Measurements from ENCODE around the gene VTI1B.
A peak's percentile ranks its signal among the peaks of the same experiment; 100 is the strongest.
"Not testable (repeated sequence)": the region's sequence is repeated elsewhere in the genome, so short reads cannot be mapped to it uniquely, and the experiment has no call there.

The VTI1B gene, protein sequence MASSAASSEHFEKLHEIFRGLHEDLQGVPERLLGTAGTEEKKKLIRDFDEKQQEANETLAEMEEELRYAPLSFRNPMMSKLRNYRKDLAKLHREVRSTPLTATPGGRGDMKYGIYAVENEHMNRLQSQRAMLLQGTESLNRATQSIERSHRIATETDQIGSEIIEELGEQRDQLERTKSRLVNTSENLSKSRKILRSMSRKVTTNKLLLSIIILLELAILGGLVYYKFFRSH

DNA sequence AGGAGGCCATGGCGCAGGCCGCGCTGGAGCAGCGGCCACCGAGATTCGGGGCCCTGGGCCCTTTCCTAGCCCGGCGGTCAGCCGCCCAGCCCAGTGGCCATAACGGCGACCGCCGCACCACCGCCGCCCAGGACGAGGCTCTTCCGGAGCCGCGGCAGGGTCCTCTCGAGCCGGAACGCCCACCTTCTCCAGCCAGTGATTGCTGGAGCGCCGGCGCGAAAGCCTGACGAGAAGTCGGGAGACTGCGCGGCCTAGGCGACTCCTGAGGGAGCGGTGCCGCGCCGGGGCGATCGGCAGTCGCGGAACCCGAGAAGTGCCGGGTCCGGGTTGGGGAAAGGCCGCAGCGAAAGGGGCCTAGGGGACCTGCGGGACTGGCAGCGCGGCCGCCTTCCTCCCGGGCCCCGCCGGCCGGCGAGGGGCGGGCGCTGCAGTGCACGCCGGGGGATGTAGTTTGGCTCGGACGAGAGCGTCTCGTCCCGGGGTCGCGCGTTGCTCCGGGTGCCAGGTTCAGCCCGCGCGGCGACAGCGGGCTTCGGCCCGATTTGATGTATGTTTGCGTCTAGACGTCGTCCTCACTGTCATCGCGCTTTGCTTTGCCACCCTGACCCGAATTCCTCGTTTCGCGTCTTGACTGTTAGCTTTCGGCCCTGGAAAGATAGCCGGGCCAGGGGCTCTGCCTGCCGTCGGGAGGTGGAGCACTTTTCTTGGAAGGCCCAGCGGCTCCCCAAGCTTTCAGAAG lies at the start of gene VTI1B:
TSS of gene VTI1B (minus strand) at position 153 of the 739 bp plus-strand sequence. CDS start at position 10, 143 bp downstream.
- DNase-seq (ENCODE audit: low read depth) = peak; percentile 74

DNA sequence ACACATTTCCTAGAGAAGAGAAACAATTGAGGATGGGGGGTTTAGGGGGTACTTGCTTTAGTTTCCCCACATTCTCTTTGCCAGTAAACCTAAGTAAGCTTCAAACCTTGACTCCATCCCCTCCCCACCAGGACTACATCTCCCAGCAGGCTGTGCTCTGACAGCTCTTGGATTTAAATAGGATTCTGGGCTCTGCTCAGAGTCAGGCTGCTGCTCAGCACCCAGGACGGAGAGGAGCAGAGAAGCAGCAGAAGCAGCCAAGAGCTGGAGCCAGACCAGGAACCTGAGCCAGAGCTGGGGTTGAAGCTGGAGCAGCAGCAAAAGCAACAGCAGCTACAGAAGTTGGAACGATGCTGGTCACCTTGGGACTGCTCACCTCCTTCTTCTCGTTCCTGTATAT lies 47.9 kb upstream of the VTI1B start:
- peak; percentile 35 for DNase-seq (ENCODE audit: low read depth)

GRCh38 chr14:67721875-67722274 lies 47.4 kb upstream of the VTI1B start:
- no peak for DNase-seq (ENCODE audit: low read depth)

- DNase-seq (ENCODE audit: low read depth) = no peak
These were observed 45.4 kb upstream of the VTI1B start for GRCh38 chr14:67719866-67720265.

- DNase-seq (ENCODE audit: low read depth) = not testable (repeated sequence)
These were observed 45.0 kb upstream of the VTI1B start for GRCh38 chr14:67719385-67719784.

DNA sequence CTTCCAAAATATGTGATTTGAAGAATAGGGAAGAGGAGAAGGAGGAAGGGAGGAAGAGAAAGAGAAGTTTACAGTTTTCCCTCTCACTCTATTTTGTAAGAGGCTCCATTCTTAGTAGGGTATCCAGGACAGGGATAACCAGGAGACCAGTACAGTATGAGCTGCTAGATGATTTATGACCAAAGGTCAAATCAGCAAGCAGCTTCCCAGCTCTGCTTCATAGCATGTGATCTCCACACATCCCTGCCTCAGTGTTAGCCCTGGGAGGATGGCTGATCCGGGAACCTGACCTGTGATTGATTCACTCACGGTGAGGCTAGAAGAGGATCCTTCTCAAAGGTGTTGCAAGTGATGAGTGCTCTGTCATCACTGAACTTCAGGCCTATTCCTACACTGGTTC lies 43.8 kb upstream of the VTI1B start:
- no peak for DNase-seq (ENCODE audit: low read depth)

GRCh38 chr14:67717048-67717447 lies 42.6 kb upstream of the VTI1B start:
- DNase-seq (ENCODE audit: low read depth) = no peak

DNA sequence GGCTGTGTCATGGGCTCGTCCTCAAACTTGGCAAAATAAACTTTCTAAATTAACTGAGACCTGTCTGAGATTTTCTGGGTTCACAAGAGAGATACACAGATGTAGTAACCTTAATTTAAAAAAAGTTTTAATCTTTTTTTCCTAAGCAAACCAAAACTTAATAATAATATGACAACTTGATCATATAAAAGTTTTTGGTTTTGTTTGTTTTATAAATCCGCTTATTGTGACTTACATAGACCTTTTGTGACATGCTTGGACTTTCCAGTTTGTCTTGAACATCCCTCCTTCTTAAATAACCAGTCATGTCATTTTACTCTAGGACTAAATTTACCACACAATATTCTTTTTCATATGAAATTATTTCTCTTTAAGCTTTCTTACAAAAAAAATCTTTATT lies 35.8 kb upstream of the VTI1B start:
- DNase-seq (ENCODE audit: low read depth) = no peak

- not testable (repeated sequence) for DNase-seq (ENCODE audit: low read depth)
These were observed 35.4 kb upstream of the VTI1B start for GRCh38 chr14:67709796-67710195.

- not testable (repeated sequence) for DNase-seq (ENCODE audit: low read depth)
These were observed 34.9 kb upstream of the VTI1B start for GRCh38 chr14:67709346-67709745.

- DNase-seq (ENCODE audit: low read depth) = no peak
These were observed 30.8 kb upstream of the VTI1B start for GRCh38 chr14:67705211-67705610.

GRCh38 chr14:67704484-67705089 lies 30.2 kb upstream of the VTI1B start:
- peak; percentile 24 for DNase-seq (ENCODE audit: low read depth)

- DNase-seq (ENCODE audit: low read depth) = no peak
These were observed 29.6 kb upstream of the VTI1B start for GRCh38 chr14:67703997-67704396.

DNA sequence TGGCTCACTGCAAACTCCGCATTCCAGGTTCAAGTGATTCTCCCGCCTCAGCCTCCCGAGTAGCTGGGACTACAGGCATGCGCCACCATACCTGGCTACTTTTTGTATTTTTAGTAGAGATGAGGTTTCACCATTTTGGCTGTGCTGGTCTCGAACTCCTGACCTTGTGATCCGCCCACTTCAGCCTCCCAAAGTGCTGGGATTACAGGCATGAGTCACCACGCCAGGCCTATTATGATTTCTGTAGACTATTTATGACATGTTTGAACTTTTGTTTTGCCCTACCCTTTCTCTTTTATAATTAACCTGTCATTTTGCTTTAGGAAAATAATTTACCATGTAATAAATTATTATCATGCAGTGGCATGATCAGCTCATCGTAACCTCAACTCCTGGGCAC lies 27.1 kb upstream of the VTI1B start, which contains the start of gene RDH12:
TSS of gene RDH12 (plus strand) at position 395 of the 400 bp plus-strand sequence. CDS start 20,757 bp downstream, outside the sequence.
- not testable (repeated sequence) for DNase-seq (ENCODE audit: low read depth)

DNA sequence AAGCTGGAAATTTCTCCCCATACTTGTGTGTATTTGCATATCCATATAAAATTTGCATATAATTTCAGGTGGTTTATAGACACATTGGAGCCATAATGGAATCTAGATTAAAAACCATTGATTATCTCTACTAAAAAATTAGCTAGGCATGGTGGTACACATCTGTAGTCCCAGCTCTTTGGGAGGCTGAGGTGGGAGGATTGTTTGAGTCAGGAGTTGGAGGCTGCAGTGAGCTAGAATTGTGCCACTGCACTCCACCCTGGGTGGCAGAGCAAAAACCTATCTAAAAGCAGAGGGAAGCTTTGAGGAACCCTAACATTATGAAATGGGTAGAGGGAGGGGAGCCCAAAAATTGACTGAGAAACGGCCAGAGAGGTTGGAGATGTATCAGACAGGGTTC lies 23.7 kb upstream of the VTI1B start:
- no peak for DNase-seq (ENCODE audit: low read depth)

DNA sequence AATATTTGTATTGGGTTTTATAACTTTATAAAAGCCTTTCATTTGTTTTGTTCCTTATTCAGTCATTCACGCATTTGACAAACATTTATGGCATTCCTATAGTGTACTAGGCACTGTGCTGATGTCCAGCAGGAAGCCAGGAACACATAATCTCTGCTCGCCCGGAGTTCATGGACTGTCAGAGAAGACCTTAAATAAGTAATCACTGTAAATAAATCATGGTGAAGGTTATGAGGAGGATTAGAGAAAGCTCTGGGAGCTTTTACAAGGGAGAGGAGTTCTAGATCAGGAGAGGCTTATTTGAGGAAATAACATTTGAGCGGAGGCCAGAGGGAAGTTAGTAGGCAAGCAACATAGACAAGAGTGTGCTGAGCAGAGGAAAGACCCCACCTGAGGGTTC lies 22.6 kb upstream of the VTI1B start:
- no peak for DNase-seq (ENCODE audit: low read depth)

GRCh38 chr14:67695394-67695949 lies 21.0 kb upstream of the VTI1B start, which contains the start of gene RDH11:
Gene RDH11, minus strand, starts transcription at chr14:67695764. Its CDS starts 61 bp downstream, at chr14:67695703.
- peak; percentile 88 for DNase-seq (ENCODE audit: low read depth)

- DNase-seq (ENCODE audit: low read depth) = peak; percentile 87
These were observed 20.5 kb upstream of the VTI1B start for GRCh38 chr14:67694791-67695393.

DNA sequence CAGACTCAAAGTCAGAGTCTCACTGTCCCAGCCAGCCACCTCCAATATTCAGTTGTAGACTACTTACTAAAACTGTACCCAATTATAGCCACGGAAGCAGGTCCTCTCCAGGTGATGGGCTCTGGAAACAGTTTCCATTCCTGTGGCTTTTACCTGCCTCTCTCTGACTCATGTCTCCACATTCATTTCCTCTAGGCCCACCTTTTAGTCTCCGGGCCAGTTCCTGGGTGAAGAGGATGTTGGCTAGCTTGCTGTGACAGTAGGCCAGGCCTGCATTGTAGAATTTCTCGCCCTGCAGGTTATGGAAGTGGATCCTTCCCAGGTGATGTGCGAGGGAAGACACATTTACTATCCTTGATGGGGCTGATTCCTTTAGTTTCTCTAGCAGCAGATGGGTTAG lies 15.6 kb upstream of the VTI1B start:
- DNase-seq (ENCODE audit: low read depth) = no peak

GRCh38 chr14:67683842-67684241 lies 9.4 kb upstream of the VTI1B start:
- DNase-seq (ENCODE audit: low read depth) = no peak

- DNase-seq (ENCODE audit: low read depth) = no peak
These were observed 6.5 kb upstream of the VTI1B start for GRCh38 chr14:67680941-67681340.

GRCh38 chr14:67680121-67680602 lies 5.7 kb upstream of the VTI1B start:
- DNase-seq (ENCODE audit: low read depth) = peak; percentile 22
